Suppressor macrophage treated with lipopolysaccharide for 4 hours (primary cell): ENCODE results near the gene TBCD.

Source experiments
- DNase-seq: peaks from one replicate; pipeline ENCODE4 v3.0.0-alpha.2; 2020

TBCD gene

DNA sequence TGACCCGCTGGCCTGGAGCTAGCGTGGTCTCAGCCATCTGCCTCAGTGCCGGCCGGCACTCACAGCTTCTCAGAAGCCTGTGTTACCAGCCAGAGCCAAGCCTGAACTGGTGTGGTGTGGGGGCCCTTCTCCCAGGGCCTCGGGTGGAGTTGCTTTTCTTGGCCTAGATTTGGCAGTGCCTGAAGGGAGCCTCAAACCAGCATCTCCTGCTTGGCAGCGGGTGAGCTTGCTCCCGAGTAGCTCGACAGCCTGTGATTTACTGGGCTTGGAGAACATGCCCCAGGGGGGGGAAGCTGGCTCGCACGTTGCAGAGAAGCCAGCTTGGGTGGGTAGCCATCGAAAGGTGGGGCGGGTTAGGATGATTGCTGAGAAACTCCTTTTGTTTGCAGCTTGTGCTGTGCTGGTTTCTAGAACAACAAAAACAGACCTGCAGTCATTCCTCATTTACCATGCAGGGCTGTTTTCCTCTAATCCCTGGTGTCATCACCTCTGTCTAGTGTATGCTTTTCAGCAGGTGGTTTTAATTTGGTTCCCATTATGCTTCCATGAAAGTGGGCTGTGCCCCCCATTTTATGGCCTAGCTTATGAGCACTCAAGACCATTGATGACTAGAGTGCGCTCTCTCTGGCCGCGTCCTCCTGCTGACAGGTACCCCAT lies 42.2 kb downstream of the TBCD start:
- DNase-seq = no peak

DNA sequence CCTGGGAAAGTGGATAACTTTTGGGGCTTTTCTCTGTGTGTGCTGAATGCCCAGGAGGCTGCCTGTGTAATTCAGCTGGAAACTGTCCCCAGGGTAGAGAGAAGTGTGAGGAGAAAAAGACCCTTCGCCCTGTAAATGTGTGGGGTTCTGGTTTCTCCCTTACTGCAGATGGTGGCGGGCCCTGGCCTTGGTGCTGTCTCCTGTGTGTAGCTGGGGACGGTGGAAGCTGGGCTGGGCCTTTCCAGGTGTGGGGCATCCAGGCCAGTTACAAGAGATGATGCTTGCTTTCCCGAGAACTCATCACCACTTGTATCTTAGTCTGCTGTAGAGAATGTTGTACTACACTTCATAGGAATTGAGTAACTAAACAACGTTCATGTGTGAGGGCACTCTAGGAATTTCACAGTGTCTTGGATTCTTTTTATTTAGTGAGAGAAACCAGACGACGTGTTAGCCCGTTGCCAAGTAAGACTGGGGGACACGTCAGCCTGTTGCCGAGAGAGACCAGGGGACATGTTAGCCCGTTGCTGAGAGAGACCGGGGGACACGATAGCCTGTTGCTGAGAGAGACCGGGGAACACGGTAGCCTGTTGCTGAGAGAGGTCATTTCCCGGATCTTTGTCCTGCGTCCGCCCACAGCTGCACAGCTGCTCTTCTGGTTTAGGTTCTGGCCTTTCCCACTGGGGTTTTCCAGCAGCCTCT lies 43.1 kb downstream of the TBCD start:
- no peak for DNase-seq

DNA sequence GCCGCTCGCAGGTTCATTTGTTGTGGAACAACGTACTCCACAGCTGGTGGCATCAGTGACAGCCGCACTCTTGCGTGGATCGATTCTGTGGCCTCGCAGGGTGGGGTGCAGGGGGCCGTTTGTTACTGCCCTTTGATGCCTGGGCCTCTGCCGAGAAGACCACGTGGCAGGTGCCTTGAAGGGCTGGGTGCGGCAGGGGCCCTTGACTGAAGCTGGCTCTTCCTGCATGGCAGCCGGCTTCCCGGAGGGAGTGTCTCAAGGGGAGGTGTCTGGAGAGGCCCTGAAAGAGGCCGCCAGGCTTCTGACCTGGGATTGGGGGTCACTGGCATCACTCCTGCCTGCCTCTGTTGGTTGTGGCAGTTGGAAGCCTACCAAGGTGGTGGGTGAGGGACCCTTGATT lies 43.8 kb downstream of the TBCD start:
- DNase-seq = no peak

DNA sequence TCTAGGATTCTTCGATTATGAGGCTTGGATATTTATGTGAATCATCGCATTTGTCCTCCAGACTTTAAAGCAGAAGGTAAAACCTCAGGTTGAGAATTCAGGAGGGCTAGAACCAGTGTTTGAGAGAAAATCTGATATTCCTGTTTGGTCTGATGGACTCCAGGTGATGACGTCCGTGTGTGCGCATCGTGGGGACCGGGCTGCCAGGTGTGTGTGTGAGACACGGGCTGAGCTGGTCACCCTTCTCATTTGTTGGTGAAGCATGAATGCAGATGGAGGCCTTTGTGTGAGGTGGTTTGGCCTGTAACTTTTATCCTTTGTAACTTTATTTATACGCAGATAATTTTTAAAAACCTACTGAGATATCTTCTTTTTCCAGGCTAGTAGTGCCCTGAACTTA lies 45.2 kb downstream of the TBCD start:
- DNase-seq = no peak

DNA sequence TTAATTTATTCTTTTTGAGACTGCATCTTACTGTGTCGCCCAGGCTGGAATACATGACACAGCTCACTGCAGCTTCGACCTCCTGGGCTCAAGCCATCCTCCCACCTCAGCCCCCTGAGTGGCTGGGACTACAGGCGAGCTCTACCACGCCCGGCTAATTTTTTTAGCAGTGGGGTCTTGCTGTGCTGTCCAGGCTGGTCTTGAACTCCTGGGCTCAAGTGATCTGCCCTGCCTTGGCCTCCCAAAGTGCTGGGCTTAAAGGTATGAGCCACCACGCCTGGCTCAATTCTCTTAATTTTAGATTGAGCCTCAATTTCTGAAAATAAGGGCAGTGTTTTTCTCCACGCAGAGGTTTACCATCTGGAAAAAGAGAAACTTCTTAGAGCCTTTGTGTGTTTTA lies 46.9 kb downstream of the TBCD start:
- DNase-seq = no peak

DNA sequence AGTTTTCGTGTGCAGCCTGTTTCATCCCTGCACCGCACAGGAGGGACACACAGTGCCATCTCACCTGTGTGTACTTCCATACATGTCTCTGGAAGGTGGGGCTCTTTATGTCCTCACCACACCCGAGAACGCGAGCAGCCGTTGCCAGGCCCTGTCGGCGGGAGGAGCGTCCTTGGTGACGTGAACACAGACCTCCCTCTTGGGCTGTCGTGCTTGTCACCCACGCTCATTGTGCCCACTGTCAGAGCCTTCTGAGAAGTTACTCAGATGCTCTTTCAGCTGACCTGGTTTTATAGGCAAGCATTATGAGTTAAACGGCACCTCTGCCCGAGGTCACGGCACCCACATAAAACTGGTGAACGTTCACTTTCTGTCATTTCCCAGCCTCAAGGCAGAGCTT lies 47.7 kb downstream of the TBCD start:
- DNase-seq = no peak

DNA sequence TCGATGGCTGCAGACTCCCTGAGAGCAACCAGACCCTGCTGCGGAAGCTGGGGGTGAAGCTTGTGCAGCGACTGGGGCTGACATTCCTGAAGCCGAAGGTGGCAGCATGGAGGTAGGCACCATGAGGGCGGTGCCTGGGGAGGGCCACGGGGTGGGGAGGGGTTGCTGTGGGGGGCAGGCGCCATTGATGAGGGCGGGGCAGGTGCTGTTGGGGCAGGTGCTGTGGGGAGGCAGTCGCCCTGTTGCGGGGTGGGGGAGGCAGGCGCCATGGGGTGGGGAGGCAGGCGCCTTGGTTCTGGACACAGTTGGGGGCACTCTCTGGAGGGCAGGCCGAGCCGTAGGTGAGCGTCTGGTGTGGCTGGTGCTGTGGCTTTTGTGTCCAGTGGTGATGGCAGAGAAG lies 49.0 kb downstream of the TBCD start:
- DNase-seq = no peak

DNA sequence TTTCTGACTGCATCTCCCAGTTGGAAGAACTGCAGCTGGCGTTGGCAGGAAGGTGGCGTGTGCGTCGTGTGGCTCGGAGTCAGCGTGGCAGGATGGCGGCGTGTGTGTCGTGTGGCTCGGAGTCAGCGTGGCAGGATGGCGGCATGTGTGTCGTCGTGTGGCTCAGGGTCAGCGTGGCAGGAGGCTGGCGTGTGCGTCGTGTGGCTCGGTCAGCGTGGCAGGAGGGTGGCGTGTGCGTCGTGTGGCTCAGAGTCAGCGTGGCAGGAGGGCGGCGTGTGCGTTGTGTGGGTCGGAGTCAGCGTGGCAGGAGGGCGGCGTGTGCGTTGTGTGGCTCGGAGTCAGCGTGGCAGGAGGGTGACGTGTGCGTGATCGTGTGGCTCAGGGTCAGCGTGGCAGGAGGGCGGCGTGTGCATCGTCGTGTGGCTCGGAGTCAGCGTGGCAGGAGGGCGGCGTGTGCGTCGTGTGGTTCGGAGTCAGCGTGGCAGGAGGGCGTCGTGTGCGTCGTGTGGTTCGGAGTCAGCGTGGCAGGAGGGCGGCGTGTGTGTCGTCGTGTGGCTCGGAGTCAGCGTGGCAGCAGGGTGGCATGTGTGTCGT lies 49.6 kb downstream of the TBCD start:
- DNase-seq = no peak

DNA sequence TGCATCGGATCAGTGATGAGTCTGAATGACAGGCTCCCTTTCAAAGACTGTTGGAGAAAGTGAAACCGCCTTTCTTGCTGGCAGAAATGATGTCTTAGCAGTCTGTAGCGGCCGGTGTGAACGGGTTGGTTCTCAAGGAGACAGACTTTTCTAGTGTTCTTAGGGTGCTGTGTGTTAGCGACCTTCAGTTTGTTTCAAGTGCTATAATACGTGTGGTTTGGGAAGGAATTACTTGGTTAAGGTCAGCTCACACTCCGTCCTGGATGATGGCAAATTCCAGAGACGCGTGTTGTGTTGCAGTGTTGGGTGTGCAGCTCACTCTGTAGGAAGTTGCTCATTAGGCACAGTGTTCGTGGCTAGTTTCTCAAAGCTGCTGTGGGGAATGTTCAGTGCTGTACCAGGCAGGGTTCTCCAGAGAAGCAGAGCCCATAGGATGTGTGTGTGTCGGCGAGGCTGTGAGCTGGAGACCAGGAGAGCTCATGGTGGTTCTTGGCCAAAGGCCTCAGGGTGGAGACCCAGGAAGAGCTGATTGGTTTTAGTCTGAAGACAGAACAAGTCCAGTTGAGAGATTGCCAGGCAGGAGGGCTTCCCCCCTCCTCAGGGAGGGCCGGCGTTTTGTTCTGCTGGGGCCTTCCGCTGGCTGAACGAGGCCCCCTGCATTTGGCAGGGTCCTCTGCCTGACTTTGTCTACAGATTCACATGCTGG lies 50.4 kb downstream of the TBCD start:
- DNase-seq = no peak

DNA sequence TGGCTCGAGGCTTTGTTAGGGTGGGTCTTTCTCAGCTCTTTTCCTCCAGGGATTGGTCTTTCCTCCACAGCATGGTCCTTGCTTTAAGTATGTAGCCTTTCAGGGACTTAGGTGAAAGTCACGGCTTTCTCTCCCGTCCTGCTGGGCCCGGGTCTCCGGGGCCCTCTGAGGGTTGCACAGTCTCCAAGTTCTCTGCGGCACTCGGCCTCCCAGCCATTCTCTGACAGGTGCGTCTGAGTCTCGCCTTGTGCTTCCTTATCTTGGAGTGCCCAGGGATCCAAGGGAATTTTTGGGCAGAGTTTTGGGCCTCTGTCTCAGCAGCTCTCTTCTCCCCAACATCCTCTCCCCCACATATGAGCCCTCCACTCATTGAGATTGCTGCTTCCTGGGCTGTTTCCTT lies 51.3 kb downstream of the TBCD start:
- DNase-seq = no peak

DNA sequence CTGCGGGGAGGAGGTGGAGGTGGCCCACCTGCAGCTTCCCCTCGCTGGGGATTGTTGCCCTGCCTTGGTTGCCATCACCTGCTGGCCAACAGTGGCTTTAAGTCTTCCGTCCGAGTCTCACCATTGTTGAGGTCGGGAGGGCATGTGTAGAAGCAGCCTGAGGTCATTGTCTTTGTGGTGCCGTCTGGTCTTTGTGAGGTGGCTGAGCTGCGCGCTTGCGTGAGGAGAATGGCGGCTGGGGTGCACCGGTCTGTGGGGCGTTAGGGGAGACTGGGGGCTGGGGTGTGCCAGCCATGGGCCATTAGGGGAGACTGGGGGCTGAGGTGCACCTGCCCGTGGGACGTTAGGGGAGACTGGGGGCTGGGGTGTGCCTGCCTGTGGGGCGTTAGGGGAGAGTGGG lies 51.7 kb downstream of the TBCD start:
- DNase-seq = no peak

DNA sequence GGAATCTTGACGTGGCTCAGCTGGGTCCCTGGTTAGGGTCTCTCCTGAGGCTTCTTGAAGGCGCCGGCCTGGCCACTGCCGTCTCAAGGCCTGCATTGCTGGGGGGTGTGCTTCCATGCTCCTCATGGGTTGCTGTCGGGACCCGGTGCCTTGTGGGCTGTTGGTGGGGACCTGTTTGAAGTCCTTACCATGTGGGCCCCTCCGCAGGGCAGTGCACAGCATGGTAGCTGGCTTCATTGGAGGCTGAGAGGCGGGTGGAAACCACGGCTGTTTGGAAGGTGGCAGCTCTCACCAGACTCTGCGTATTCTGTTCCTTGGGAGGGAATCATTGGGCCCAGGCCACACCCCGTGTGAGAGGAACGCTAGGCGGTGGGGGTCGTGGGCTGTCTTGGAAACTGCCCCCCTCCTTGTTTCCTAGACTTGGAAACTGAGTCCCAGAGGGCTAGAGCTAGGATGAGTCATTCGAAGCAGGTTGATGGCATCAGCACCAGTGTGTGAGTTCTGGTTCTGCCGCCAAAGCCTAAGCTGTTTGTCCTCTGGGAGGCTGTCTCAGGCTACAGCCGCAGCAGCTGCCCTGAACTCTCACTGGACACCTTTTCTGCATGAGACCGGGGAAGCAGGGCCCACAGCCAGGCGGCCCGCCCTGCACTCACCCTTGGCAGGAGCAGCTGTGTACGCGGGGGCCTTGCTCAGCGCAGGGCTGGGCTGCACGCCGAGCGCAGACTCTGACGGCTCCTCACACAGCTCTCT lies 52.8 kb downstream of the TBCD start:
- no peak for DNase-seq

DNA sequence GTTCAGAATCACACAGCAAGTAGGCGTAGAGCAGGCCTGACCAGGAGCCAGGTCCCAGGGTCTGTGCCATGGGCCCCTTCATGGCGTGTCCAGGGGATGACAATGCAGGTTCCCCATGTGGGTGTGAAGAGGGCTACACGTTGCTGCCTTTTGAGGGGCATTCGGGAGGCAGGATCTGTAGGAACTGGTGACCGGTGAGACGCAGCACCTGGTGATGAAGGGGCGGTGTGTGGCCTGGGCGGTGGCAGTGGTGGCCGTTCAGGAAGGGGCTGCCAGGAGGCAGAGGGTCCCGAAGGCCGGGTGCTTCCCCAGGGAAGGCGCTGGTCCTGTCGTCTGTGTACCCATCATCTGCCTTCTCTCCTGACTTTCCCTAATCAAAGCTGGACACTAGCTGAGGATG lies 53.4 kb downstream of the TBCD start:
- DNase-seq = no peak

DNA sequence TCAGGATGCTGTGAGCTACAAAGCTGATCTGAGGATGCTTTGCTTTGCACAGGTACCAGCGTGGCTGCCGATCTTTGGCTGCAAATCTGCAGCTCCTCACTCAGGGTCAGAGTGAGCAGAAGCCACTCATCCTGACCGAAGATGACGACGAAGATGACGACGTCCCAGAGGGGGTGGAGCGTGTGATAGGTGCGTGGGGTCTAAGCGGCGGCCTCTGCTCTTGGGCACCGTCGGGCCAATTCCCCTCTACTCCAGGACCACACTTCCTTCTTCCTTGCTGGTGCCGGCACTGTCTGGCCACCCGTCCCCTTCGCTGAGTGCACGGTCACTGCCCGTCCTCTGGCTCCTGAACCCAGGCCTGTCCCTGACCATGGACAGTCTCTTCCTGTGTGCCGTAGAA lies 54.0 kb downstream of the TBCD start:
- DNase-seq = no peak

DNA sequence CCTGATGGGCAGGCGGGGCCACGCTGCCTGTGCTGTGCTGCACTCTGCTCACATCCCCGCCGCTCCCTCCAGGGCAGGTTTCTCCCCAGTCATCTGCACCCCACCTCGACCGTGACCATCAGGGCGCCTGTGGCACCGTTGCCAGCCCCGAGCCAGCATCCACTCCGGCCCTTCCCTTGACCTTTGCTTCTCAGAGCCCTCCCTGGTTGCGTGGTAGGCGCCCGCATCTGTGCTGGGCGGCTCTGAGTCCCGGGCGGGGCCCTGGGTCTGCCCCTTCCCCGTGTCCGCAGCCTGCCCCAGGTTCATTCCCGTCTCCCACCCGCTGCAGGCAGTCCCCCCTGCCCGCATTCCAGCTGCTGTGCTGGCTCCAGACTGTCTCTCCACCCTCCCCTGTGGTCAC lies 54.8 kb downstream of the TBCD start:
- DNase-seq = no peak

DNA sequence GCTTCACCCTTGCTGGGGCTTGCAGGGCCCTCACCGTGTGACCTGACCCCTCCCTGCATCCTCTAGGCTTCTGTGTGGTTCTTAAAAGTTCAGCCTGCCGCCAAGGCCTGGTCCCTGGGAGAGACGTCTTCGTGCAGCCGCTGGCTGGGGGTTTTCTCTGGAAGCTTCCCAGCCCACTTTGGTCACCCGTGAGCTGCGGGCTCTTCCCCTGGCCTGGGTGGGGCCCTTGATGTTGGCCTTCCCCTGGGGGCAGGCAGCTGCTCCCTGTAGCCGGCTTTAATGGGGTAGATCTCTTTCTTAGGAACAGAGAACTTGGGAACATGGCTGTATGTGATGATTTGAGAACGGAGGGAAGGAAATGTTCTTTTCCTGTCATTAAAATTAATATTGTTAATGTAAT lies 55.2 kb downstream of the TBCD start:
- DNase-seq = no peak

DNA sequence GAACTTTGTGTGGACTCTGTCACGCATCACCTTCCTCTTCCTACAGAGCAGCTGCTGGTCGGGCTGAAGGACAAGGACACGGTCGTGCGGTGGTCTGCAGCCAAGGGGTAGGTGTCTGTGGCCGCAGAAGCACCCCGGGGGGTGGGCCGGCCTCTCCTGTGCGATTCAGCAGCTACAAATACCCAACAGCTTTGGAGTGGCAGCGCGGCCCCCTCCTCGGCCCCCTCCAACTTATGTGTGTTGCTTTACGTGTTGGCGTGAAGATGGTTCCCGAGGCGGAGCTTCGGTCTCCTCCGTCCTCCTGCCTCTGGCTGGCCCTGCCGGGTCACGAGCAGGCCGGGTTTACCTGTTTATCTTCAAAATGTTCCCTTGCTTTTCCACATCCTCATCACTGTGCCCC lies 55.7 kb downstream of the TBCD start:
- no peak for DNase-seq

DNA sequence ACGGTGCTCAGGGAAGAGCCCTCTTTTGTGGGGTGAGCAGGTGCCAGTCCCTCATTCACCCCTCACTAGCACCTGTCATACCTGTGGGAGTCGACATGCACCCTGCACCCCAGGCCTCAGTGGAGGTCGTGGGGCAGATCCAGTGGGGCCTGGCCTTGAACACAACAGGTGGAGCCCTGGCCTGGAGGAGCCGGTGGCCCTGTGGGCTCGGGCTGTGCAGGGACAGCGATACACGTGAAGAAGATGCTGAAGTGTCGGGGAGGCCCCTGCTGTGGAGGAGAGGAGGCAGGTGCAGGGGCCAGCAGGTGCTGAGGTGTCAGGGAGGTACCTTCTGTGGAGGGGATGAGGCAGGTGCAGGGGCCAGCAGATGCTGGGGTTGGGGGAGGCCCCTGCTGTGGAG lies 56.1 kb downstream of the TBCD start:
- DNase-seq = no peak

DNA sequence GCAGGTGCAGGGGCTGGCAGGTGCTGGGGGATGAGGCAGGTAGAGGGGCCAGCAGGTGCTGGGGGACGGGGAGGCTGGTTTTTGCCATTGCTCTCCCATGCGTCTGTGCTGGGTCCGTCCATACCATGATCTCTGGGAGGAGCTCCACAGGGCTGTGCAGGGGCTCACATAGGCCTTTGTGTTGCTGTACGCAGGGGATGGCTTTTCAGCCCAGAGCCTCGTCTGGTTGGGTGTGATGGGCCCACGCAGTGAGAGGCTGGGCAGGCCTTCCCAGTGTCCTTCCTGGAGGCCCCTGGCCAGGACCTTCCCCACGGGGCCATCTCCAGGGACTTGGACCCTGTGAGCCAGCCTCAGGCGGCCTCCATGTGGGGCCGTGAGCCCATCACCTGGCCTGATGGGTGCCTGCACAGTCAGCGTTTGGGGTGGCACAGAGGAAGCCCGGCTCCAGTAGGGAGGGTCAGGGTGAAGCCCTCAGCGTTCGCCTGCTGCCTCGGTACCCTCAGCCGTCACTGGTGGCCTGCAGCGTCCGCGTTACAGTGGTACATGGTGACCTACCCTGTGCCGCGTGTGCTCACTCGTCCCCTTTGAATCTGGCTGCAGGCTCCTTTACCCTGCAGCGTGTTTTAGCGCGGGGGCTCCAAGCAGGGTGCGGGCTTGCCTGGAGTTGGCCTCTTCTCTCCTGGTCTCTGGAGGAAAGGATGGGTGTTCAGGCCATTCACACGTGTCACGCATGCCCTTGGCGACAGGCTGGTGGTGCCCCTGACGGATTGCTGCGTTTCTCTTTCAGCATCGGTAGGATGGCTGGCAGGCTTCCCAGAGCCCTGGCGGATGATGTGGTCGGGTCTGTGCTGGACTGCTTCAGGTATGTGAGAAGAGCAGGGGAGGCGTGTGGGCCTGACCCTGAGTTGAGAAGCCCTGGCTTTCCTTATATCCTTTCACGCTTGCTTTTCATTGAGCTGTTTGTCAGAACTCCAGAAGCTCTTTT lies 57.3 kb downstream of the TBCD start:
- DNase-seq = no peak

DNA sequence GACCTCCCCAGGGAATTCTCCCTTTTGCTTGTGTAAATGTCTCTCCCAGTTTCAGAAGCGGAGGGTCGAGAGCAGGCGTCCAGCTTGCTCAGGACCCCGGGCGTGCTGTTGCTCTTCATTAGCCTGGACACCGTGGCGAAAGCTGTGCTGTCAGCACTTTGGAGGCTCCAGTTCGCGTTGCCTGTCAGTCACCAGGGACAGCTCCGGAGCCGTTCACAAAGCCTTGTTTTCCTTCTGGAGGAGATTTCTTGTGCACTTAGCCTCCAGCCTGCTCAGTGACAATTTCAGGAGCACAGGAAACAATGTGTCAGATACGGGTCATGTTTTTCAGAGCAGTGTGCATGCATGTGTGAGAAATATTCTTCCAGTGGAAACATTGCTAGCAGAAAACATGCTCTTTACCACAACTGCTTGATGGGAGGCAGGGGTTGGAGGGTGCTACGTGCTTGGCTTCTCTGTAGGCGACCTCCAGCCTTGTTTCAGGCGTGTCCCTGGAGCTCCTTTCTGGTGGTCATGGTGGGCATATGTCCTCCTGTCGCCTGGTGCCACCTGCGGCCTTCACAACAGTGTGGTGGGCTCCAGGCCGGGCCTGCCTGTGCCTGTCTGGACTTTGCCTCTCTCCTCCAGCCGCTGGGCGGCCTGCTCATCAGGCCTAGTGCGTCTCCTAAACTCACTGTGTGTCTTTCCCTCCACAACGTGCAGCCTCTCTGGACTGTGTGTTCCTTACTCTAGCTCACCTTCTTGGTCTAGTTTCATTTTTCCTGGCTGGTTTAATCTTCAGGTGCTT lies 59.0 kb downstream of the TBCD start:
- no peak for DNase-seq

DNA sequence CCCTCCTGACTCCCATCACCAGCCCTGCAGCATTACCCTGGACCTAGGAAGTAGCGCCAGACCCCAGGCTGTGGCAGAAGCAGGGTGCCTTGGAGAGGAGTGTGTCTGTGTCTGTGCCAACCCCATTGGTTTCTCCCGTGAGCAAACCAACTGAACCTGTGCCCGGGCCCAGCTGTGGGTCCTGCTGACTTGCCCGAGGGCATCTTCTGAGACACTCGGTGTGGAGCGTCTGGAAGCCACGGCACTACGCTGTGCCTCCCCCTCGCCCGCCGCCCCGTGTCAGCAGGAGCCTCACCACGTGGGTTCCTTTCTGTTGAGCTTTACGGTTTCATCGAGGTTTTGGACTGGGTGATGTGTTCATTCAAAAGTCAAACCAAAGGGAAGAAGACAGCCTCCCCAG lies 60.2 kb downstream of the TBCD start:
- no peak for DNase-seq
